HEK293T (cell line): Measurements from ENCODE around the gene MICAL2.

Experiments used
- CTCF ChIA-PET: fragments of 350-600 bp; formaldehyde crosslinking; extraction: SDS; loops from one replicate; lab custom pipeline; 2021; ENCODE audit warnings: antibody characterized with exemption, inconsistent platforms; lab: Yijun Ruan, JAX
- POLR2A ChIA-PET: fragments of 350-600 bp; formaldehyde crosslinking; extraction: SDS; loops from one replicate; lab custom pipeline; 2020; ENCODE audit warnings: antibody characterized with exemption, inconsistent platforms; lab: Yijun Ruan, JAX
- DNase-seq: peaks from one replicate; pipeline ENCODE4 v3.0.0; 2012; ENCODE audit warnings: mixed read lengths; ENCODE audit errors: extremely low spot score
- ARNT ChIP-seq: fragments of 450-650 bp; IDR thresholded peaks from 2 replicates; pipeline ENCODE4 v1.6.1; 2017; ENCODE audit warnings: mild to moderate bottlenecking
- BHLHE40 ChIP-seq: fragments of 450-650 bp; IDR thresholded peaks from 2 replicates; pipeline ENCODE4 v1.6.1; 2016; ENCODE audit warnings: mild to moderate bottlenecking, moderate library complexity, borderline replicate concordance
- CTBP1 ChIP-seq: fragments of 450-650 bp; IDR thresholded peaks from 2 replicates; pipeline ENCODE4 v1.6.1; 2016; ENCODE audit warnings: borderline replicate concordance
- ELF4 ChIP-seq: fragments of 450-650 bp; IDR thresholded peaks from 2 replicates; pipeline ENCODE4 v1.6.1; 2017; ENCODE audit warnings: antibody characterized with exemption
- FOXA1 ChIP-seq: fragments of 450-650 bp; IDR thresholded peaks from 2 replicates; pipeline ENCODE4 v1.6.1; 2016; ENCODE audit warnings: mild to moderate bottlenecking
- FOXK2 ChIP-seq: fragments of 450-650 bp; IDR thresholded peaks from 2 replicates; pipeline ENCODE4 v1.6.1; 2016; ENCODE audit warnings: mild to moderate bottlenecking
- FOXM1 ChIP-seq: fragments of 450-650 bp; IDR thresholded peaks from 2 replicates; pipeline ENCODE4 v1.6.1; 2017; ENCODE audit warnings: mild to moderate bottlenecking, borderline replicate concordance
- HDGF ChIP-seq: fragments of 450-650 bp; IDR thresholded peaks from 2 replicates; pipeline ENCODE4 v1.6.1; 2017; ENCODE audit warnings: antibody characterized with exemption, borderline replicate concordance
- L3MBTL2 ChIP-seq: fragments of 450-650 bp; conservative IDR thresholded peaks from 2 replicates; pipeline ENCODE4 v1.6.1; 2016; ENCODE audit warnings: mild to moderate bottlenecking
- LEF1 ChIP-seq: fragments of 450-650 bp; IDR thresholded peaks from 2 replicates; pipeline ENCODE4 v1.6.1; 2017; ENCODE audit warnings: mild to moderate bottlenecking, borderline replicate concordance
- NFRKB ChIP-seq: fragments of 450-650 bp; IDR thresholded peaks from 2 replicates; pipeline ENCODE4 v1.6.1; 2016; ENCODE audit warnings: mild to moderate bottlenecking, moderate library complexity
- SP1 ChIP-seq: fragments of 450-650 bp; IDR thresholded peaks from 2 replicates; pipeline ENCODE4 v1.6.1; 2017
- SUZ12 ChIP-seq: fragments of 450-650 bp; IDR thresholded peaks from 2 replicates; pipeline ENCODE4 v1.6.1; 2016; ENCODE audit warnings: mild to moderate bottlenecking
- TARDBP ChIP-seq: fragments of 450-650 bp; IDR thresholded peaks from 2 replicates; pipeline ENCODE4 v1.6.1; 2016
- ZNF384 ChIP-seq: fragments of 450-650 bp; IDR thresholded peaks from 2 replicates; pipeline ENCODE4 v1.6.1; 2016
- TF ChIP-seq, protein P1 (sequence below): fragments of 450-650 bp; IDR thresholded peaks from 2 replicates; pipeline ENCODE4 v1.6.1; 2016

Gene MICAL2

DNA sequence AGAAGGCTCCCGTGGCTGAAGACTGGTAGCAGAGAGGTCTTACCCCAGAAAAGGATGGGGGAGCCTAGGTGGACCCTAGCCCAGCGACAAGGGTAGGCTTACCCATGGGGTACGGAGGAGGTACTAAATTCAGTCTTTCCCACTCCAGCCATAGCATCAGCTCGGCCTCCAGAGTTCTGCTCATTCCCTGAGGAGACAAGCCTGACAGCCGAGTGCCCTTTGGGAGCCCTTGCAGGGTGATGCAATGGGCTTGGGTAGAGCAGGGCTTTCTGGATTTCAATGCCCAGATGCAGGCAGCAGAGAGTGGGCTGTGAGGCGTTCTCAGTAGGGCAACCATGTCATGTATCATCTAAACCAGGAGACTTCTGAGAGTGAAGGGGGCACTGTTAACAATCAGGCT lies 124.7 kb downstream of the MICAL2 start:
- no peak for DNase-seq
- ChIA-PET POLR2A (no interaction called here), CTCF (no interaction called here)
- TF ChIP-seq FOXK2 (no peak), TARDBP (no peak), L3MBTL2 (no peak), FOXA1 (no peak), LEF1 (no peak), CTBP1 (no peak), BHLHE40 (no peak), NFRKB (no peak), SUZ12 (no peak), ELF4 (no peak), ARNT (no peak), HDGF (no peak), ZNF384 (no peak), SP1 (no peak), FOXM1 (no peak)
- TF ChIP-seq, protein P1, sequence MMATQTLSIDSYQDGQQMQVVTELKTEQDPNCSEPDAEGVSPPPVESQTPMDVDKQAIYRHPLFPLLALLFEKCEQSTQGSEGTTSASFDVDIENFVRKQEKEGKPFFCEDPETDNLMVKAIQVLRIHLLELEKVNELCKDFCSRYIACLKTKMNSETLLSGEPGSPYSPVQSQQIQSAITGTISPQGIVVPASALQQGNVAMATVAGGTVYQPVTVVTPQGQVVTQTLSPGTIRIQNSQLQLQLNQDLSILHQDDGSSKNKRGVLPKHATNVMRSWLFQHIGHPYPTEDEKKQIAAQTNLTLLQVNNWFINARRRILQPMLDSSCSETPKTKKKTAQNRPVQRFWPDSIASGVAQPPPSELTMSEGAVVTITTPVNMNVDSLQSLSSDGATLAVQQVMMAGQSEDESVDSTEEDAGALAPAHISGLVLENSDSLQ: no peak

DNA sequence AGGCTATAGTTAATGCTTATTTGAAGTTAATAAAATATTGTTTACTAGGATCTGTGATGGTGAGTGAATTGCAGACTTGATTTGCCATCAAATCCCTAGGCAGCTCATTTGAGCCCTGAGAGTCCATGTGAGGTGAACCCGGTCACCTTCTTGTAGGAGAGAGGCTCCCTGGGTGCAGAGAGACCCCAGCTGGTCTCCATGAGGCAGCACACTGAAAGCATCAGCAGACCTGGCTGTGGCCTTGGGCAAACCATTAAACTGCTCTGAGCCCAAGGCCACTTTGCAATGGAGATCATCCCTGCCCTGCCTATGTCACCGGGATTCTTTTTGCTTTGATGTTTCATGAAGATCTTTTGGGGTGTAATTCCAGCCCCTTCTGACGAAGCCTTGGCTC lies 125.2 kb downstream of the MICAL2 start:
- CTCF ChIA-PET: interaction anchor here (1.4 to 2.0 kb wide), 2 partner anchors 27 to 188 kb away, joined by 5 to 7 read pairs; no protein-coding TSS in a partner anchor
- DNase-seq: no peak
- POLR2A ChIA-PET: no interaction called here
- TF ChIP-seq ARNT: no peak
- no peak for TF ChIP-seq FOXA1
- TF ChIP-seq FOXM1: no peak
- TF ChIP-seq L3MBTL2: no peak
- no peak for TF ChIP-seq SP1
- no peak for TF ChIP-seq HDGF
- TF ChIP-seq, protein P1: no peak
- no peak for TF ChIP-seq TARDBP
- no peak for TF ChIP-seq LEF1
- TF ChIP-seq ELF4: no peak
- no peak for TF ChIP-seq BHLHE40
- TF ChIP-seq SUZ12: no peak

DNA sequence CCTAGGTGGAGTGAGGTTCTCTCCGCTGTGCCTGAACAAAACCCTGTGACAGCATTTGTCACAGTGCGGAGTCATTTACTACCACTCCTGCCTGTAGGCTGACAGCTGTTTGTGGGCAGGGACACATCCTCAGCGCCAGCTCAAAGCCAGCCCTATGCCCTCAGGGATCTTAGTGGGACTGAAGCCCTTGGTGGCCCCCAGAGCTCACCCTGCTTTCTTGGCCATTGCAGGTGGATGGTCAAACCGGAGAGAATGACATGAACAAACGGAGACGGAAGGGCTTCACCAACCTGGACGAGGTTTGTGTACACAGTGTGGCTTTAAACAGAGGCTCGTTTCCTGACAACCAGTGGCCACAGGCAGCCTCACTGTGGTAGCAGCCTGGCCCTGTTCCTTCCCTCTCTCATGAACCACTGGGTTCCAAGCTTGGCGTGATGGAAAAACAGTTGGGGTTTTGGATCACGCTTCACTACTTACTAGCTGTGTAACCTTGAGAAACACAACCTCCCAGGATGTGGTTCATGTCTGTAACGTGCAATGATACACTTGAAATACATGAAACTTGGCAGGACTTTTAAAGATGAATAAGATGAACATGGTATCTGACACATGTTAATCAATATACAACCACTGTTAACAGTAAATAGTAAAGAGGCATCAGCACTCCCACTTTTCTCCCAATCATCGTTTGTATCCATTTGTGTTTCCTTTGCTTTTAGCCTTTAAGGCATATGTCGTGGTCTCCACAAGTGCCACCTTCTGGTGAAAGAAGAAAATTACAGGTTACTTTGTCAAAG lies 125.8 kb downstream of the MICAL2 start:
- DNase-seq: peak; percentile 52
- no peak for TF ChIP-seq FOXA1
- no peak for TF ChIP-seq CTBP1
- no peak for TF ChIP-seq SP1
- TF ChIP-seq NFRKB: no peak
- no peak for TF ChIP-seq ELF4
- TF ChIP-seq L3MBTL2: no peak
- no peak for TF ChIP-seq FOXK2
- no peak for TF ChIP-seq HDGF
- POLR2A ChIA-PET: no interaction called here
- CTCF ChIA-PET: interaction anchor here (0.9 to 2.0 kb wide), 5 partner anchors 16 to 188 kb away, joined by 3 to 7 read pairs (median 5); no protein-coding TSS in a partner anchor

DNA sequence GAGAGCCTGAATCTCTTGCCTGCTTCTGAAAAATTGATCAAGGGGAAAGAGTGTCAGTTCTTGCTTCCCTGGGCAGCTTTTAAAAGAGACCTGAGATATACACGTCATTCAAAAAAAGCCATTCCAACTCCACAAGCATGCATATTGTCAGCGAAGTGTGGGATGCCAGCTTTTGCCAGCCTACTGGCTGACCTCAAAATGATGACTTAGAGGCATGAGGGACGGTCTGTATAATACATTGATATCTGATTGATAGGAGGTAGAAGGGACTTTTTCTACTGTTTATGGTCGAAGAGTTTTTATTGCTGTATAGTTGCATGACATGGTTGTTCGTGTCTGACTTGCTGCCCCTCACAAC lies 126.3 kb downstream of the MICAL2 start:
- ChIA-PET CTCF (interaction anchor here (0.7 to 2.0 kb wide), 6 partner anchors 17 to 189 kb away, joined by 3 to 7 read pairs (median 4); no protein-coding TSS in a partner anchor), POLR2A (no interaction called here)
- no peak for TF ChIP-seq FOXK2
- TF ChIP-seq BHLHE40: no peak
- TF ChIP-seq FOXA1: no peak
- no peak for TF ChIP-seq TARDBP
- TF ChIP-seq FOXM1: no peak
- no peak for TF ChIP-seq CTBP1
- TF ChIP-seq NFRKB: no peak
- TF ChIP-seq ARNT: no peak
- no peak for TF ChIP-seq ZNF384
- no peak for TF ChIP-seq ELF4
- DNase-seq: no peak

DNA sequence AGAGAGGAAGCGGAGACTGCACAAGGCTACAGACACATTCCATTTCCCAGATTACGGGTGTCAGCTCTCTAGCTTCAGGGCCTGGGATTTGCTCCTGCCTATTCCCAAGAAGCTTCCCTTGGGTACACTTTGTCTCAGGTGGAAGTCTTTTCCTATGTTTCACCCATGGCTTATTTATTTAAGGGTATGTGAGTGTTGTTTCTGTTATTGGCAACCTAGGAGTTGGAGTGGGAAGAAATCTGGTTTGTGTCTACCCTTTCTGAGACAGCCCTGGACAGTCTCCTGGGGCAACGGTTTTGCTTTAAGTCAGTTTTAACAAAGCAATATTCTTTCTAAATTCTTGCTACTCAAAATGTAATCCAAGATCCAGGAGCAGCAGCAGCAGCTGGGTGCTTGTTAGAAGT lies 127.0 kb downstream of the MICAL2 start:
- TF ChIP-seq L3MBTL2 (no peak), HDGF (no peak), ZNF384 (no peak), NFRKB (no peak), SUZ12 (no peak), TARDBP (no peak), ELF4 (no peak), FOXA1 (no peak), FOXM1 (no peak), LEF1 (no peak)
- ChIA-PET CTCF (interaction anchor here (0.7 to 2.0 kb wide), 5 partner anchors 18 to 150 kb away, joined by 3 to 7 read pairs (median 3); no protein-coding TSS in a partner anchor), POLR2A (no interaction called here)
- DNase-seq: no peak

DNA sequence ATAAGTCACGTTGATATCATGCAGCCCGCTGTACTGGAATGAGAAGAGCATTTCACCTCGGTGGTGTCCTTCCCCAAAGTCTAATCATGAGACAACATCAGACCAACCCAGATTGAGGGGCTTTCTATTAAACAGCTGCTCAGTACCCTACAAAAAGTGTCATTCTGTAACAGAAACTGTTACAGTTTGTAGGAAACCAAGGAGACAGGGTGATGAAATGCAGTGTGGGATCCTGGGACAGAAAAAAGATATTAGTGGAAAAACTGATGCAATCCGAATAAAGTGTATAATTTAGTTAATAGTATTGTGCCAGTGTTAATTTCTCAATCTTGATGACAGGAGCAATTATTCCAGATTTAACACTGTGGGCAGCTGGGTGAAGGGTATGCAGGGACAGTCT lies 128.0 kb downstream of the MICAL2 start:
- no peak for TF ChIP-seq FOXK2
- no peak for TF ChIP-seq ELF4
- no peak for TF ChIP-seq ZNF384
- no peak for DNase-seq
- CTCF ChIA-PET: no interaction called here
- POLR2A ChIA-PET: no interaction called here

DNA sequence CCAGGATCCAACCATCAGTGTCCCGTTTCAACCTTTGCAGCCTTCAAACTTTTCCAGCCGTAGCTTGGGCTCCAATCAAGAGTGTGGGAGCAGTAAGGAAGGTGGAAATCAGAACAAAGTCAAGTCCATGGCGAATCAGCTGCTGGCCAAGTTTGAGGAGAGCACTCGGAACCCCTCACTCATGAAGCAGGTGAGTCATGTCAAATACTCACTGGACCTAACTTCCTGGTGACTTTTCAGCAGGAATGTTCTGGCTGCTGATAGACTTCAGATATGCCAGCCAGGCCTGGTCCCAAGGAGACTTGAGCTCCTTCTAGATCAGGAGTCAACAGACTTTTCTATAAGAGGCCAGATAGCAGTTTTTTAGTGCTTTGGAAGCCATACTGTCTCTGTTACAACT lies 129.0 kb downstream of the MICAL2 start:
- no peak for DNase-seq
- ChIA-PET CTCF (interaction anchor here (0.7 kb wide), 1 partner anchor 30 kb away, joined by 3 read pairs; no protein-coding TSS in a partner anchor), POLR2A (no interaction called here)
- TF ChIP-seq ARNT (no peak), ELF4 (no peak), ZNF384 (no peak), TARDBP (no peak), NFRKB (no peak), FOXM1 (no peak), L3MBTL2 (no peak), FOXA1 (no peak), SP1 (no peak), SUZ12 (no peak), LEF1 (no peak), CTBP1 (no peak), HDGF (no peak), BHLHE40 (no peak), FOXK2 (no peak)
- TF ChIP-seq, protein P1: no peak
